DND-41 (cell line): ENCODE data around the gene PKD1L1.
"Not testable (repeated sequence)": the region's sequence is repeated elsewhere in the genome, so short reads cannot be mapped to it uniquely, and the experiment has no call there.

Experiments used
- ATAC-seq: fragments of 200-7000 bp; cut with Tn5 transposase; 3 replicates; pipeline ENCODE4 v1.9.1; 2021; ENCODE audit warnings: low read depth; ENCODE audit not compliant: insufficient read depth
- DNase-seq: peaks from one replicate; pipeline ENCODE4 v3.0.0-alpha.2; 2020
- H2AFZ ChIP-seq: 2 replicates; pipeline ENCODE4 v1.6.0; 2012; ENCODE audit warnings: low read depth, low read length
- H3K27ac ChIP-seq: 2 replicates; pipeline ENCODE4 v1.5.1; 2012; ENCODE audit warnings: low read length, inconsistent platforms
- H3K27me3 ChIP-seq: fragments of 200-600 bp; sonication (generic); 2 replicates; pipeline ENCODE4 v1.6.0; 2012; ENCODE audit warnings: low read length, mild to moderate bottlenecking, inconsistent platforms; ENCODE audit not compliant: insufficient read depth, poor library complexity
- H3K36me3 ChIP-seq: 2 replicates; pipeline ENCODE4 v1.5.1; 2012; ENCODE audit warnings: low read length, inconsistent platforms; ENCODE audit not compliant: insufficient read depth
- H3K4me1 ChIP-seq: 2 replicates; pipeline ENCODE4 v1.5.1; 2012; ENCODE audit warnings: mild to moderate bottlenecking, low read length; ENCODE audit not compliant: insufficient read depth
- H3K4me2 ChIP-seq: 2 replicates; pipeline ENCODE4 v1.6.0; 2012; ENCODE audit warnings: mild to moderate bottlenecking, moderate library complexity, low read length, inconsistent platforms; ENCODE audit not compliant: insufficient read depth
- H3K4me3 ChIP-seq, 2 experiments: fragments of 200-600 bp in 1 of 2; shearing (Covaris generic) in 1 of 2; 2 replicates each; pipeline ENCODE4 v1.5.1; 2012 to 2016; ENCODE audit warnings: inconsistent platforms in 2 of 2, low read length in 2 of 2, mild to moderate bottlenecking in 2 of 2, low read depth in 1 of 2, moderate library complexity in 1 of 2
- H3K79me2 ChIP-seq: 2 replicates; pipeline ENCODE4 v1.6.0; 2012; ENCODE audit warnings: low read length, inconsistent platforms; ENCODE audit not compliant: insufficient read depth
- H3K9ac ChIP-seq: 2 replicates; pipeline ENCODE4 v1.6.0; 2012; ENCODE audit warnings: low read depth, mild to moderate bottlenecking, inconsistent platforms, low read length, moderate library complexity
- H3K9me3 ChIP-seq: 2 replicates; pipeline ENCODE4 v1.5.1; 2012; ENCODE audit warnings: low read length, moderate library complexity, mild to moderate bottlenecking, inconsistent platforms; ENCODE audit not compliant: insufficient read depth, severe bottlenecking
- H4K20me1 ChIP-seq: 2 replicates; pipeline ENCODE4 v1.6.0; 2012; ENCODE audit warnings: low read length; ENCODE audit not compliant: insufficient read depth
- EZH2 ChIP-seq: IDR thresholded peaks from 3 replicates; pipeline ENCODE4 v1.6.1; 2012; ENCODE audit warnings: borderline replicate concordance, low read depth, mild to moderate bottlenecking, moderate library complexity, low read length, inconsistent platforms; ENCODE audit not compliant: severe bottlenecking
- TF ChIP-seq, protein P1 (sequence below): IDR thresholded peaks from 2 replicates; pipeline ENCODE4 v1.5.1; 2012; ENCODE audit warnings: borderline replicate concordance, low read length, moderate library complexity, mild to moderate bottlenecking; ENCODE audit not compliant: poor library complexity, severe bottlenecking; ENCODE audit errors: extremely low read depth

Gene PKD1L1

DNA sequence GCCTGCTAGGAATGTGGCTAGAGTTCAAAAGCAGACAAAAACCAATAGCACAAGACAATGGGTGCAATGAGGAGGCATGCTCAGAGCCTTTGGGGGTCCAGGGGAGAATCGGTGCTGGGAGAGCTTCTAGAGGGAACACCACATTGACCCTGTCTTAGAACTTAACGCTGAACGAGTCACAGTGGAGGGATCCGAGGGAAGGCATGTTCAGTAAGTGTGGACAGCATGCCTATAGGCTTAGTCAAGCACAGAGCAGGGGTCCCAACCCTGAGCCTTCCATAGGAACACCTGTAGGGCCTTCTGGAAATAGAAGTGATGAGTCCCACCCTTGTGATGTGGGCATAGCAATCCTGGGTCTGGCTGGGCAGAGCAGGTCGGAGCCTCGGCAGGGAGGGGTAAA, 148.7 kb downstream of the PKD1L1 start:
- Histone ChIP-seq H3K27ac (no peak overlapping the region), H3K27me3 (no peaks in the 10 kb centered on the region), H3K4me3 (no peak overlapping the region), H2AFZ (no peak overlapping the region), H3K4me2 (no peak overlapping the region), H3K9ac (no peak overlapping the region), H3K9me3 (no peaks in the 10 kb centered on the region), H4K20me1 (no peaks in the 10 kb centered on the region), H3K79me2 (no peaks in the 10 kb centered on the region), H3K4me1 (no peaks in the 10 kb centered on the region), H3K36me3 (no peaks in the 10 kb centered on the region)
- TF ChIP-seq, protein P1, sequence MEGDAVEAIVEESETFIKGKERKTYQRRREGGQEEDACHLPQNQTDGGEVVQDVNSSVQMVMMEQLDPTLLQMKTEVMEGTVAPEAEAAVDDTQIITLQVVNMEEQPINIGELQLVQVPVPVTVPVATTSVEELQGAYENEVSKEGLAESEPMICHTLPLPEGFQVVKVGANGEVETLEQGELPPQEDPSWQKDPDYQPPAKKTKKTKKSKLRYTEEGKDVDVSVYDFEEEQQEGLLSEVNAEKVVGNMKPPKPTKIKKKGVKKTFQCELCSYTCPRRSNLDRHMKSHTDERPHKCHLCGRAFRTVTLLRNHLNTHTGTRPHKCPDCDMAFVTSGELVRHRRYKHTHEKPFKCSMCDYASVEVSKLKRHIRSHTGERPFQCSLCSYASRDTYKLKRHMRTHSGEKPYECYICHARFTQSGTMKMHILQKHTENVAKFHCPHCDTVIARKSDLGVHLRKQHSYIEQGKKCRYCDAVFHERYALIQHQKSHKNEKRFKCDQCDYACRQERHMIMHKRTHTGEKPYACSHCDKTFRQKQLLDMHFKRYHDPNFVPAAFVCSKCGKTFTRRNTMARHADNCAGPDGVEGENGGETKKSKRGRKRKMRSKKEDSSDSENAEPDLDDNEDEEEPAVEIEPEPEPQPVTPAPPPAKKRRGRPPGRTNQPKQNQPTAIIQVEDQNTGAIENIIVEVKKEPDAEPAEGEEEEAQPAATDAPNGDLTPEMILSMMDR: no peak
- TF ChIP-seq EZH2: no peak
- DNase-seq (no peak), ATAC-seq (no peak)

DNA sequence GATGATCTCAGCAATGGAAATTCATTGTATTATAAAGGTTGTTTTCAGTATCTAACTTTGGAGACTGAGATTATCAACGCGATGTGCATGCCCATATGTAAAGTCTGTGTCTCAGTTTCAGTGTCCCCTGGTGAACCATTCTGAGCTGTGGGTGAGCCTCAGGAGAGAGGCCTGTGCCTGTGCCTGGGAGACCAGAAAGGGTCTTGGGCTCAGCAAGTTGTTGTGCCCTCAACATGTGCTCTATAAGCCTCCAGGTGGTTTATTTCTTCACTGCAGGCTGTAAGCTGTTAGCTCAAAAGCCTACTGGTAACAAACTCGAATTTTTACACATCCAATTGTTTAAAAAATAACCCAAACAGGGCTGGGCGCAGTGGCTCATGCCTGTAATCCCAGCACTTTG, 151.9 kb downstream of the PKD1L1 start:
- Histone ChIP-seq H3K4me2 (no peak overlapping the region), H3K79me2 (no peaks in the 10 kb centered on the region), H3K9me3 (no peaks in the 10 kb centered on the region), H3K36me3 (no peaks in the 10 kb centered on the region), H4K20me1 (no peaks in the 10 kb centered on the region), H3K27ac (no peak overlapping the region), H3K4me1 (no peaks in the 10 kb centered on the region), H3K4me3 (no peak overlapping the region), H3K27me3 (no peaks in the 10 kb centered on the region), H2AFZ (no peak overlapping the region), H3K9ac (no peak overlapping the region)
- DNase-seq: no peak
- no peak for ATAC-seq
- TF ChIP-seq EZH2: no peak
- TF ChIP-seq, protein P1: no peak

DNA sequence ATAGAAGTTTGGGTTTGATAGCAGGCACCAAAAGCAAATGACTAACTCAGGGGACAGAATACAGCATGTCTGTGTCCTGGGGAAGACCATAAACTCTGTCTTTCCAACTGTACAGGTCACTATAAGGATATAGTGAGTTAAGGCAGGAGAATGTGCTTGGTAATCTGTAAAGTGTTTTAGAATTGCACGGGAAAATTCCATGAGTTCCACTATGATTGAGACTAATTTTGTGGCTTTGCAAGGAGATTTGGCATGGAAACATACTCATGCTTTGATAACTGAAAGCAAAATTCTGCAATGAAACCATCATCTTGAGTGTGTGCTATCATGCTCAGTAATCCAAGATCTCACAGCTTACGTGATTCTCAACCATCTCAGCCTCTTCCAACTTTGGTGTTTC, 152.6 kb downstream of the PKD1L1 start:
- no peak for TF ChIP-seq EZH2
- TF ChIP-seq, protein P1: no peak
- Histone ChIP-seq H3K4me3 (no peak overlapping the region), H3K4me1 (no peaks in the 10 kb centered on the region), H3K4me2 (no peak overlapping the region), H2AFZ (no peak overlapping the region), H3K9me3 (no peaks in the 10 kb centered on the region), H3K79me2 (no peaks in the 10 kb centered on the region), H3K36me3 (no peaks in the 10 kb centered on the region), H3K9ac (no peak overlapping the region), H4K20me1 (no peaks in the 10 kb centered on the region), H3K27me3 (no peaks in the 10 kb centered on the region), H3K27ac (no peak overlapping the region)
- no peak for ATAC-seq
- no peak for DNase-seq

DNA sequence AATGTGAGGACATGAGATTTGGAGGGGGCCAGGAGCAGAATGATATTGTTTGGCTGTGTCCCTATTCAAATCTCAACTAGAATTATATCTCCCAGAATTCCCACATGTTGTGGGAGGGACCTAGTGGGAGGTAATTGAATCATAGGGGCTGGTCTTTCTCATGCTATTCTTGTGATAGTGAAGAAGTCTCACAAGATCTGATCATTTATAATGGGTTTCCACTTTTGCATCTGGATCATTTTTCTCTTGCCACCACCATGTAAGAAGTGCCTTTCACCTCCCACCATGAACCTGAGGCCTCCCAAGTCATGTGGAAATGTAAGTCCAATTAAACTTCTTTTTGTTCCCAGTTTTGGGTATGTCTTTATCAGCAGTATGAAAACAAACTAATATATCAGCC, 153.1 kb downstream of the PKD1L1 start:
- DNase-seq: not testable (repeated sequence)

More for the DNA sequence above, 153.1 kb downstream of the PKD1L1 start:
- H3K4me1 ChIP-seq, H3K4me2 ChIP-seq, H3K4me3 ChIP-seq, H3K9ac ChIP-seq, H4K20me1 ChIP-seq, H3K36me3 ChIP-seq, H3K27me3 ChIP-seq, H3K79me2 ChIP-seq, H3K27ac ChIP-seq, ATAC-seq, H2AFZ ChIP-seq, H3K9me3 ChIP-seq: not testable (repeated sequence)
